AG04449 (cell line): Measurements from ENCODE around the gene MTG2.

Source experiments
- CTCF ChIA-PET: fragments of 350-600 bp; formaldehyde crosslinking; extraction: SDS; loops from one replicate; lab custom pipeline; 2021; ENCODE audit warnings: antibody characterized with exemption; lab: Yijun Ruan, JAX
- POLR2A ChIA-PET: fragments of 400-600, 350-600 bp; formaldehyde crosslinking; extraction: SDS; loops from one replicate; lab custom pipeline; 2020; ENCODE audit warnings: antibody characterized with exemption, inconsistent platforms; lab: Yijun Ruan, JAX
- DNase-seq: peaks from one replicate; pipeline ENCODE4 v3.0.0-alpha.2; 2010; ENCODE audit warnings: low read depth, low spot score
- H3K4me3 ChIP-seq: 2 replicates; pipeline ENCODE4 v1.5.1; 2011; ENCODE audit warnings: low read depth, mild to moderate bottlenecking, control low read depth, low read length
- CTCF ChIP-seq: IDR thresholded peaks from one replicate; pipeline ENCODE4 v1.5.1; 2011; ENCODE audit warnings: mild to moderate bottlenecking, moderate library complexity, low read length, control low read depth, inconsistent platforms; ENCODE audit not compliant: insufficient read depth; ENCODE audit errors: missing control alignments

MTG2 gene

DNA sequence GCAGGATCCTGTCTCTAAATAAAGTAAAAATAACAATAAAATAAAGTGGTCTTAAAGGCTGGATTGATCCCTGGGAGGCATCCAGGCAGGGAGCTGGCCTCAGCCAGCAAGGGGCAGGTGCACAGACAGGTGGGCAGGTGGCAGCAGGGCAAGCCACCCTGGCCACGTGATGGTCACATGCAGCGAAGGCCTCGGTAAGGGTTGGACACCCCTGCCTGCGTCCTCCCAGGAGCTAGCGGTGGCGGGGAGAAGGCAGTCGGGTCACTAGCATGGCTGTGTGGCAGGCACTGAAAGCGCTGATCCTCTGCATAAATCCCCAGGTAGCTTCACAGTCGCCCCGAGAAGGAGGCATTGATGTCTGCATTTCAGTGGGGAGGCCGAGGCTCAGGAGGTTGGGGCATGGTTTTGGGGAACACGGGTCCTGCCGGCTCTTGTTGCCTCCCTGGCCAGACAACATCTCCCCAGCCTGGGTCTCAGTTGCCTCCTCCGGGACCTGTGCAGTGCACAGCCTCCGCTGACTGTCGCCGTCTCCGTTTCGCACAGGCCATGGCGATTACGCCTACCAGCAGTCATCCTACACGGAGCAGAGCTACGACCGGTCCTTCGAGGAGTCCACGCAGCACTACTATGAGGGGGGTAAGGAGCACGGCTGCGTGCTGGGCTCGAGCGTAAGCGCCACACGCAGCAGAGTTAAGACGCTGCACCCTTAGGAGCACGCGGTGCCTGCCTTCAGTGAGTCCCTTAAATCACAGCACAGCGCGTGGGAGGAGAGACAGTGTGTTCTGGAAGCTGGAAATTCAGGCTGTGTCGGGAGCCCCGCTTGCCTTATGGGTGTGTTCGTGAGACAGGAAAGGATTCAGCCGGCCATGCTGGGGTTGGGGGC, 17.7 kb upstream of the MTG2 start:
- ChIA-PET CTCF (no interaction called here), POLR2A (no interaction called here)
- DNase-seq = no peak
- H3K4me3 ChIP-seq = no peak overlapping the region
- TF ChIP-seq CTCF = no peak

DNA sequence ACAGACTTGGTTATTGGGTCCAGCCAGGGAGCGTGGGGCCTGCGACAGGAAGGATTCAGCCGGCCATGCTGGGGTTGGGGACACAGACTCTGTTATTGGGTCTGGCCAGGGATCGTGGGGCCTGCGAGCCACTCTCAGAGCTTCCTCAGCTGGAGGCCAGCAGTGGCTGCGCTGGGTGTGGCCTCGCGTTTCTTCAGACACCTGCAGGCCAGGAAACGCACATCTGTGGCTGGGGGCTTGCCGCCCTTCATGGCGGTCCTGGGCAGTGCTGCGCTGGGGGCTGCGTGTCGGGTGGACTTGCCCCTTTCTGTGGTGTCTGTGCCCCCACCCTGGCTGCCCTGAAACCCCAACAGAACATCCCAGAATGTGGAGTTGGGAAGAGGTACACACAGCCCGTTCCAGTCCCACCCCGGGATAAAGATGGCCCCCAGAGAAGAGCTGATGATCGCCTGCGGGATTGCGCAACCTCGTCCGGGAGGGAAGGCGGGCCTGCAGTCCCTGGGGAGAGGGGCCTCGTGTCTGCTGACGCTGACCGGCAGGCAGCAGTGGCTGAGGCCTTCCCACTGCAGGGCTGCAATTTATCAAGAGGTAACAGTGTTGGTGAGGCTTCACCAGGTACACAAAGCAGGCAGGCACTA, 16.9 kb upstream of the MTG2 start:
- no peak for TF ChIP-seq CTCF
- DNase-seq = no peak
- CTCF ChIA-PET = interaction anchor here (1.1 to 1.4 kb wide), 2 partner anchors 9 to 21 kb away, joined by 3 to 6 read pairs; no protein-coding TSS in a partner anchor
- POLR2A ChIA-PET = no interaction called here
- no peak overlapping the region for H3K4me3 ChIP-seq

DNA sequence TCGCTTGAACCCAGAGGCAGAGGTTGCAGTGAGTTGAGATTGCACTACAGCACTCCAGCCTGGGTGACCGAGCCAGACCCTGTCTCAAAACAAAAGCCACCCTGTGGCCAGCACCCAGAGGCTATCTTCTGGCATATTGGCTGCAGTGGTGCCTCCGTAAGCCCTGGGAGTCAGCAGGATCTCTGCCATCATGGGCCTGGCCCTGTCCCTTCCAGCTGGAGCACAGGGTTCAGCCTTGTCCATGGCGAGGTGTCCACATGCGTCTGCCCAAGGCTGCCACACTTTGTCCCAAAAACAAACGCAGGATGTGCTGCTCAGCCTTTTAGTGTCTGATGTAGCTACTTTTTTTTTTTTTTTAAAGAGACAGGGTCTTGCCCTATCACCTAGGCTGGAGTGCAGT, 15.4 kb upstream of the MTG2 start:
- TF ChIP-seq CTCF = no peak
- no peak for DNase-seq
- POLR2A ChIA-PET = no interaction called here
- CTCF ChIA-PET = interaction anchor here (1.1 to 1.4 kb wide), 4 partner anchors 11 to 157 kb away, joined by 3 to 6 read pairs (median 4); no protein-coding TSS in a partner anchor
- H3K4me3 ChIP-seq = no peak overlapping the region

DNA sequence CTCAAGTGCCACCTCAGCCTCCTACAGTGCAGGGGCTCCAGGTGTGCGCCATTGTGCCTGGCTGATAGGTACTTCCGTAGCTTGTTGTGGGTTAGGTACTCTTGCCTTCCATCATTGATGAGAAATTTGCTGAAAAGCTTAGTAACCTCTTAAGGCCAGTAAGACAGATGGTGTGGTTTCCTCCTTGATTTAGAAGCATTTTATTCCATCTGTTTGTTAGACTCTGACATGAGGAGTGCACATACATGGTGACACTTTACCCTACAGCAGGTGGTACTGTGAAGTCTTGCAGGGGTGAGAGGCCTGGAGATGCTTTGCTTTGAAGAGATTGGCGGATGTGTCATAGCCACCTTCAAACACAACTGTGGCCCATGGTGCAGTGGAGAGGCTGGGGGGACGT, 14.8 kb upstream of the MTG2 start:
- POLR2A ChIA-PET = no interaction called here
- TF ChIP-seq CTCF = no peak
- DNase-seq = no peak
- no peak overlapping the region for H3K4me3 ChIP-seq
- CTCF ChIA-PET = interaction anchor here (1.1 to 1.4 kb wide), 2 partner anchors 142 to 157 kb away, joined by 3 to 6 read pairs; no protein-coding TSS in a partner anchor

GRCh38 chr20:62168890-62169435, 13.9 kb upstream of the MTG2 start:
- no peak for DNase-seq
- CTCF ChIA-PET = no interaction called here
- POLR2A ChIA-PET = no interaction called here
- no peak overlapping the region for H3K4me3 ChIP-seq
- no peak for TF ChIP-seq CTCF

DNA sequence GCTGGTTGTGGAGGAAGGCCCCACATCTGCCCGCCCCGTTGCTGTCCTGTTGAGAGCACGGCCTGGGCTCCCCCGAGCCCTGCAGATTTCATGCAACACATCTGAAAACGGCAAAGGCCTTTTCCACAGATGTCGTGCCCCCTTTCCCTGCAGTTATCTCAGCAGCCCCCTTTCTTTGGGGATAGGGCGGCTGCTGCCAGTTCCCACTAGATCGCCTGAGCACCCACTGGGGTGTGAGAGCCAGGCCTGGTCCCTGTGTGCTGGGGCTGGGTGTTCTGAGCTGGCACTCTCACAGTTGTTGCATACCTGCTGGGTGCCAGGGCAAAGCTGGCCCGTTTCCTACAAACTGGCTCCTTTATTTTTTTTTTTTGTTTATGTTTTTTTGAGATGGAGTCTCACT, 12.3 kb upstream of the MTG2 start:
- no peak for DNase-seq
- ChIA-PET CTCF (interaction anchor here (1.4 kb wide), 1 partner anchor 14 kb away, joined by 4 read pairs; no protein-coding TSS in a partner anchor), POLR2A (no interaction called here)
- TF ChIP-seq CTCF = no peak
- no peak overlapping the region for H3K4me3 ChIP-seq
